Dedifferentiated amniotic fluid mesenchymal stem cell (primary cell): ENCODE results near the gene RGS11.
"Not testable (repeated sequence)": the region's sequence is repeated elsewhere in the genome, so short reads cannot be mapped to it uniquely, and the experiment has no call there.

Experiments used
- DNase-seq: peaks from one replicate; pipeline ENCODE4 v3.0.0-alpha.2; 2016; ENCODE audit errors: extremely low spot score

The RGS11 gene

DNA sequence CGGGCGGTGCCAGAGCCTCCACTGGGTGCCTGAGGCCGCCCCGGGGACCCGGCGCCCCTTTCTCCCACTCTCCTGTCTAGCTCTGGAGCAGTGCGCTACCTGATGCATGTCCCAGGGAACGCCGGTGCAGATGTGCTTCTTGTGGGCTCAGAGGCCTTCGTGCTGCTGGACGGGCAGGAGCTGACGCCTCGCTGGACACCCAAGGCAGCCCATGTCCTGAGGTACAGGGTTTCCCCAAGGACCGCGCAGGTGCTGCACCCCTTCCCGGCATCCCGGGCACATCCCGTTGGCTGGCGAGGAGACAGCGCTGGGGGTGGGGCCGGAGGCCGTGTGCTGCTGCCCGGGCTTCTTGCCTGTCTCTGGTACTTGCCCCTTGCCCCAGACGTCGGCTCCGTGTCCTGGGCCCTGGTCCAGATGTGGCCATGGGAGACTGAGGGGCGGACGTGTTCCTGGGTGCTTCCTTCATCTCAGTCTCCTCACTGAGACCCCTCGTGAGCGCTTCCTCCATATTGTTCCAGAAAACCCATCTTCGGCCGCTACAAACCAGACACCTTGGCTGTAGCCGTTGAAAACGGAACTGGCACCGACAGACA lies 12.5 kb downstream of the RGS11 start:
- no peak for DNase-seq

DNA sequence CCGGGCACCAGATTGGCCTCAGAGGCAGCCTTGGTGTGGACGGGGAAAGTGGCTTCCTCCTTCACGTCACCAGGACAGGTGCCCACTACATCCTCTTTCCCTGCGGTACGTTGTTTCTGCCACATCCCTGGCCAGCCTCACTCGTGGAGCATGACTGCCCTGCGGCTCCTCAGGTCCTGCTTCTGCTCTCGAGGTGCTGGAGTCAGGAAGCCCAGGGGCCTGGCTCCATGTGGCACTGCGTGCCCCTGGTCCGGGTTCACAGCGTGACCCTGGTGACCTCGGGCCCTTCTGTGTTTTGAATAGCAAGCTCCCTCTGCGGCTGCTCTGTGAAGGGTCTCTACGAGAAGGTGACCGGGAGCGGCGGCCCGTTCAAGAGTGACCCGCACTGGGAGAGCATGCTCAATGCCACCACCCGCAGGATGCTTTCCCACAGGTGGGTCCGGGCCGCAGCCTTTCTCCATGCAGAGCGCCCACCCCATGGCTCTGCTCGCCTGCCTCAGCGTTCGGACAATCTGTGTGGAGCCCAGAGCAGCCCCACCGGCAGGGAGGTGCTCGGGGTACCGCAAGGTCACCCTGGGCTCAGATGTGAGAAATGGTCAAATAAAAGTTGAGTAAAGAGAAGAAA lies 13.5 kb downstream of the RGS11 start:
- no peak for DNase-seq

DNA sequence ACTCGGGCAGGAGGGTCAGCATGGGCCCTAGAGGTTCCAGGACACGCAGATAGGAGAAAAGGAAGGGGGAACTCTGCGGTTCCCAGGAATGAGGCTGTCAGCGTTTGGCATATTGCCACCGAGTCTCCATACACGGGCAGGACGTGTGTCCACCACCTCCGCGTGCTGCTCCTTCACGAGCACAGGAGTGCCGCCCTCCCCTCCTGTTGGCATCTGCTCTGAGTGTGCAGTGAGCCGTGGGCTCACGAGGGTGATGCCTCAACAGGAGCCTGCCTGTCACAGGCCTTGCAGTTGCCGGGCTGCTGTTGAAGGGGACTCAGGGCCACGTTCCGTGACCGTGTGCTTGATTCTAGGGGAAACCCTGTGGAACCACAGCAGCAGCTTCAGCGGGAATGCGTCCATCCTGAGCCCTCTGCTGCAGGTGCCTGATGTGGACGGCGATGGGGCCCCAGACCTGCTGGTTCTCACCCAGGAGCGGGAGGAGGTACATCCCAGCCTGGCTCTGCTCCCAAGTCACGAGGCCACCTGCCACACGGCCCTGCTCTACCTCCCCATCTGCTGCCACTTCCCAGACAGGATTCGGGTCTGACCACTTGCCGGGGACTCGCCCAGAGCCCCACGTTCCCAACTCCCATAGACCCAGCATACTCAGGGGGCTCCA lies 14.6 kb downstream of the RGS11 start:
- DNase-seq, result no peak

DNA sequence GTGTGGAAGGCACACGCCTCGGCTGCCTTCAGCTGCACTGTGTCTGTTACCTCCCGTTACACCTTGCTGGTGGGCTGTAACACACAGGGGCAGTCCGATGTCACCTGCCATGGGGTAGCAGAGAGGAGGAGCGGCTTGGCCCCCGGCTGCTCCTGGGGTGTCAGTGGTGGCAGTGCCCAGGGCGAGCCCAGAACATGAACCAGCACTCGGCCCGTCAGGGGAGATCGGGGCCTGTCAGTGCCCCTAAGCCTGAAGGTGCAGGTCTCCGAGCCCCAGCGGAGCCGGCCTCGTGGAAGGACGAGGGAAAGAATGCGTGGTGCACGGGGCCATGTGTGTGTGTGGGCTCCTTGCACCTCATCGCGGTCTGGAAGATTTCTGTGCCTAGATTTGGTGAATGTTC lies 15.4 kb downstream of the RGS11 start:
- no peak for DNase-seq

DNA sequence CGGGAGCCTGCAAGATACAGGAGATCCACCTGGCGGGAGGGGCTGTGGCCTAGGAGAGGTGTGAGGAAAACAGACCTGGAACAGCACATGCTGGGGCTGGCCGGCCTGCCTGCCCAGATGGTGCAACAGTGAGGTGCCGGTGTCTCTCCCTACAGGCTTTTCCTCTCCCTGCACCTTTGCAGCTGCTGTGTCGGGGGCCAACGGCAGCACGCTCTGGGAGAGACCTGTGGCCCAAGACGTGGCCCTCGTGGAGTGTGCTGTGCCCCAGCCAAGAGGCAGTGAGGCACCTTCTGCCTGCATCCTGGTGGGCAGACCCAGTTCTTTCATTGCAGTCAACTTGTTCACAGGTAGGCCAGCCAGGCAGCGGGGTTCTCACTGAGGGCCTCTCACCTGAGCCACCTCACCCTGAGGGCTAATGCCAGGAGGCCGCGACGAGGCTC lies 15.9 kb downstream of the RGS11 start:
- no peak for DNase-seq

DNA sequence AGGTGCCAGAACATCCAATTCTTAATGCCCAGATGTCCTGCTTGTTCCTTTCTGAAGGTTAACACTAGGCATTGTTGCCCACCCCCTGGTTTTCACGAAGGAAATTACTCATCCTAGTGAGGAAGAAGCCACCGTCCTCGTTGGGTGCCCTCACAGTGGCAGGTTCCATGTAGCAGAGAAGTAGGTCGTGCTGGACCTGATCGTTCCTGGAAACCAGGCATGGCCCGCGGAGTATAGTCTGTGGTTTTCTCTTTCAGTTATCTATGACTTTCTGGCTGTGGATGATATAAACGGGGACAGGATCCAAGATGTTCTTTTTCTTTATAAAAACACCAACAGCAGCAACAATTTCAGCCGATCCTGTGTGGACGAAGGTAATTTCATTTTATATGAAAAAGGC lies 16.5 kb downstream of the RGS11 start:
- no peak for DNase-seq

DNA sequence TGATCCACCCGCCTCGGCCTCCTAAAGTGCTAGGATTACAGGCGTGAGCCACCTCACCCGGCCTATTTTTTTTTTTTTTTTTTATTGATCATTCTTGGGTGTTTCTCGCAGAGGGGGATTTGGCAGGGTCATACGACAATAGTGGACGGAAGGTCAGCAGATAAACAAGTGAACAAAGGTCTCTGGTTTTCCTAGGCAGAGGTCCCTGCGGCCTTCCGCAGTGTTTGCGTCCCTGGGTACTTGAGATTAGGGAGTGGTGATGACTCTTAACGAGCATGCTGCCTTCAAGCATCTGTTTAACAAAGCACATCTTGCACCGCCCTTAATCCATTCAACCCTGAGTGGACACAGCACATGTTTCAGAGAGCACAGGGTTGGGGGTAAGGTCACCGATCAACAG lies 17.7 kb downstream of the RGS11 start:
- DNase-seq, result not testable (repeated sequence)

DNA sequence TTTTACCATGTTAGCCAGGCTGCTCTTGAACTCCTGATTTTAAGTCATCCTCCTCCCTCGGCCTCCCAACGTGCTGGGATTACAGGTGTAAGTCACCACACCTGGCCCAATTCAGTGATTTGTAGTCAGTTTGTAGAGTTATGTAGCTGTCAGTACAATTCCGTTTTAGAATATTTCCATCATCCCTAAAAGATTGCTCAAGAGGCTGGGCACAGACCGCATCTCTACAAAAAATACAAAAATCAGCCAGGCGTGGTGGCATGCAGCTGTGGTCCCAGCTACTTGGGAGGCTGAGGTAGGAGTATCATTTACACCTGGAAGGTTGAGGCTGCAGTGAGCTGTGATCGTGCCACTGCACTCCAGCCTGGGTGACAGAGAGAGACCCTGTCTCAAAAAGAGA lies 20.6 kb downstream of the RGS11 start:
- DNase-seq, result no peak

GRCh38 chr16:254461-254860 lies 21.3 kb downstream of the RGS11 start:
- DNase-seq, result no peak

GRCh38 chr16:253833-254232 lies 21.9 kb downstream of the RGS11 start:
- DNase-seq, result no peak

DNA sequence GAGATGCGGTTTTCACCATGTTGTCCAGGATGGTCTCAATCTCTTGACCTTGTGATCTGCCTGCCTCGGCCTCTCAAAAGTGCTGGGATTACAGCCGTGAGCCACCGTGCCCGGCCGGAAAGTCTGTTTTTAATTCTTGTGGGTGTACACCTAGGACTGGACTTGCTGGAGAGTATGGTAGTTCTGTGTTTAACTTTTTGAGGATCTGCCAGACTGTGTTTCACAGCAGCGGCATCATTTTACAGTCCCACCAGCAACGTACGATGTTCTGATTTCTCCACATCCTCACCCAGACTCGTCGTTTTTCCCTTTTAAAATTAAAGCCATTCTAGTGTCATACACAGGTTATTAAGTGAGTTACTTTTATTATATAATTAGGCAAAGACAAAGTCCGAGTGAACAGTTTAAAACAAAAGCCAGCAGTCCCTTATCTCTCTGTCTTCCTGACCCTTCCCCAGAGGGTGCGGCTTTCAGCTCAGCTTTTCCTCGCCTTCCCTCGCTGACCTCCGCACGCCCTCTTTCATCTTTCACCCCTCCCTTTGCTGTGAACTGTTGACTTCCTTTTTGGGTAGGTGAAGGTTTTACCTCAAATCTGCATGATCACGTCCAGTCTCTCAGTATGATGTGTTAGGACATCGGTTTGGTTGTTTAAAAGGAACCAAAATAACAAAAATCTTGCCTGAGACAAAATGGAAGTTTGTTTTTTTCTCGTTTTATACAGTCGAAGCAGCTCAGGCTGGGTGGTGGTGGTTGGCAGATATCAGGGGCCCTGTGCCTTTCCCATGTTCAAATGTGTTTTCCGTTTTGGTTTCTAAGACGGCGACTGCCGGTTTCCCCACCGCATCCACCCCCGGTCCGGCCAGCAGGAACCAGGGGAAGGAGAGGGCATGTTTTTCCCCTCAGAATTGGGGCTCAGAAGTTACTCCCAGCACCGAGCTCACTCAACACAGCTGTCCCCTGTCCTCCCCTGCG lies 23.1 kb downstream of the RGS11 start:
- DNase-seq, result no peak

DNA sequence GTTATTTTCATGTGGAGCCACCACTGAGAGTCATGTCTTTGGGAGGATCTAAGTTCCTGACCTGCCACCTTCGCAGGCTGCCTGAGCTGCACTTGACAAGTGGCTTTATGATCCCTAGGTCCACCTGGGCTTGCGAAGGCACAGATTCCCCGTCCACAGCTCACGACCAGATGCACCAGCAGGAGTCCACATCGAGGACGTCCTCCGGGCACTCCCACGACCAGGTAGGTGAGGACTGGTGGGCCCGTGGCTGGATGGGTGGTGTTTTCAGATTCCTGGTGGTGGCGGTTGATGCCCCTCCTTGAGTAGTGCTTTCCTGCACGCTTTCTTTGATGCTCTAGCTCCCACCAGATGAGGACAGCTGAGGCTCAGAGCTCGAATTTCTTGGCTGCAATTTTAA lies 26.3 kb downstream of the RGS11 start:
- no peak for DNase-seq

- no peak for DNase-seq
These were observed 28.7 kb downstream of the RGS11 start for GRCh38 chr16:247027-247426.

DNA sequence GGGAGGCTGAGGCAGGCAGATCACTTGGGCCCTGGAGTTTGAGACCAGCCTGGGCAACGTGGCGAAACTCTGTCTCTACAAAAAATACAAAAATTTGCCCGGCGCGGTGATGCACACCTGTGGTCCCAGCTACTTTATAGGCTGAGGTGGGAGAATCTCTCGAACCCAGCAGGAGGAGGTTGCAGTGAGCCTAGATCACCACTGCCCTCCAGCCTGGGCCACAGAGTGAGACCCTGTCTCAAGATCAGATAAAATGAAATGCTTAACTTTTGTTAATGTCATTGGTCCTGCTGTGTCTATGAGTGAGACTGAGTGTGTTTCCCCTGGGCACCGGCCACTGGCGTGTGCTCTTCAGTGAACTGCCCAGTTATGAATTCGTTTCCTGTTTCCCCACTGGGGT lies 30.6 kb downstream of the RGS11 start:
- DNase-seq, result no peak

DNA sequence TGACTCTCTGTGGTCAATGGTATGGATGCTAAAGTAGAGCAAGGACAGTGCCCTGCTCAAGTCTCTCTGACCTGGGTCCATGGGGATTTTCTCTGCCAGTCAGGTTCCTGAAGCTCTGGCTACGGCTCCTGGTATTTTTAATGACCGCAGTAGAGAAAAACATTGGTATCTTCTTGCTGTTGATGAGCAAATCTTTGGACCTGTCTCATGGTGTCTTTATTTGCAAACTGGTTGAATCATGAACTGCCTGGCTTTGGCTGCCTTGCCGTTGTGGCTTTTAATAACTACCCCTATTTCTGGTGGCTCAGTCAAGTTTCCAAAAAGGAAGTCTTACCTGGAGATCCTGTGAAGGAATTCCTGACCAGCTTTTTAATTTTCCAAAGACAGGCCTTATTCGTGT lies 32.4 kb downstream of the RGS11 start:
- no peak for DNase-seq

- DNase-seq, result no peak
These were observed 33.5 kb downstream of the RGS11 start for GRCh38 chr16:242281-242680.

DNA sequence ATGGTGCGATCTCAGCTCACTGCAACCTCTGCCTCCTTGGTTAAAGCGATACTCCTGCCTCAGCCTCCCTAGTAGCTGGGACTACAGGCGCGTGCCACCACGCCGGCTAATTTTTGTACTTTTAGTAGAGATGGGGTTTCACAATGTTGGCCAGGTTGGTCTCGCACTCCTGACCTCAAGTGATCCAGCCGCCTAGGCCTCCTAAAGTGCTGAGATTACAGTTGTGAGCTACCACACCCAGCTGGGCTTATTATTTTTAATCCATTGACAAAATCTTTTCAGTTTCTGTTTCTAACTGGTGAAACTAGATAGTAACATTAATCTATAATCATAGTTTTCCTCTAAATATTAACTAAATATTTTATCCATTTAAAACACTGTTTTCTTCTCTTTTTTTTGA lies 35.2 kb downstream of the RGS11 start:
- no peak for DNase-seq

- no peak for DNase-seq
These were observed 35.8 kb downstream of the RGS11 start for GRCh38 chr16:239948-240277.

DNA sequence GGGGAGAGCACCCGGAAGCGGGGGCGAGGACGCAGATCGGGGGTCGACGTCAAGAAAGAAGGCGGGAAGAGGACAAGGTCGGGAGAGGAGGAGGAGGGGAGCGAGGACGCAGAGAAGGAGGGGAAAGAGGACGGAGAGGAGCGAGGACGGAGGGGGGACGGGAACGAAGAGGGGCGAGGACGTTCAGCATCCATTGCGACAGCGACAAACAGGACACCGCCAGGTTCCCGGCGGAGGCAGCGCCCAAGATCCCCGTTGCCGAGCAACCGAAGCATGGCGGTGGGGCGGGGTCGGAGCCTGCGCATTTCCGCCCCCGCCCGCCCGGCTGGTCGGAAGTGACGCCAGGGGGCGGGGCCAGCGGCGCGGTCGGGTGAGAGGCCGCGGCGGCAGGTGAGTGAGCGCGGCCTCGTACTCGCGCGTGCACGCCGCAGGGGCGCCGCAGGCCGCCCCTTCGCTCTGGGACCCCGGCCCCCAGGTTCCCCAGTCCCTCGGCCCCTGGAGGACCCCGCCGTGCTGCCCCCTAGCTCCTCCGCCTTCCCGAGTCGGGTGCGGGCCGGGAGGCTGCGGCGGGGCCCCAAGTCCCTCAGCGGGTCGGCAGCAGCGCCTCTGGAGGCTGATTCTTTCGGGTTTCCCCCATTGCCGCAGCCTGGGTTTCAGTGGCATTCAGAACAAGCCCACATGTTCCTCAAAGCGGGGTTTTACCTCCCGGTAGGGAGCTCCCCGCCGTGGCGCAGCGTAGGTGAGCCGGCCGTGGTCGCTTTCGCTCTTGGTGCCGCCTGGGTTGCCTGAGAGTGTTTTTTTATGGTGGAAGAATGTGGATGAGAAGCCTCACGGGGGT lies 41.1 kb downstream of the RGS11 start, which contains the start of gene FAM234A:
Gene FAM234A (plus strand): TSS at position 354 of the 838 bp plus-strand sequence. CDS start 19,593 bp downstream, outside the sequence.
- DNase-seq, result peak; percentile 87

DNA sequence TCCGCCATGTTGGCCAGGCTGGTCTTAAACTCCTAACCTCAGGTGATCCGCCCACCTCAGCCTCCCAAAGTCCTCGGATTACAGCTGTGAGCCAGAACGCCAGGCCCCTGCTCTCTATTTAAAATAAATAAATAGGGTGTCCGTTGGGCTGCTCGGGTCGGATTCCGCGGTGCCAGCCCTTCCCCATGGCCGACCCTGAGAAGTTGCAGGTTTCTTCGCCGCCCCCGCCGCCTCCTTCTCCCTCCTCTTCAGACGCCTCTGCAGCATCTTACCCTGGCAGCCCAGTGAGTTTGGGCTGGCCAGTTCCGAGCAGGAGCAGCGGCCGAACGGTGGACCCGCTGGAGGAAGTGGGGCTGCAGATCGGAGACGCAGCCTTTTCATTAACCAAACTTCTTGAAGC lies 44.8 kb downstream of the RGS11 start:
- DNase-seq, result no peak

DNA sequence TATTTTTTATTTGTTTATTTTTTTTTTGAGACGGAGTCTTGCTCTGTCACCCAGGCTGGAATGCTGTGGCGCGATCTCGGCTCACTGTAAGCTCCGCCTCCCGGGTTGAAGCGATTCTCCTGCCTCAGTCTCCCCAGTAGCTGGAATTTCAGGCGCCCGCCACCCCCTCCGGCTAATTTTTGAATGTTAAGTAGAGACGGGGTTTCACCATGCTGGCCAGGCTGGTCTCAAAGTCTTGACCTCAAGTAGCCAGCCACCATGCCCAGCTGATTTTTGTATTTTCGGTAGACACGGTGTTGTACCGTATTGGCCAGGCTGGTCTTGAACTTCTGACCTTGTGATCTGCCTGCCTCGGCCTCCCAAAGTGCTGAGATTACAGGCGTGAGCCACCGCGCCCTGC lies 45.4 kb downstream of the RGS11 start:
- DNase-seq, result not testable (repeated sequence)
